Keratinocyte (primary cell): ENCODE data around the gene KDM3A.

Experiments
- EZH2 ChIP-seq: IDR thresholded peaks from one replicate; pipeline ENCODE4 v1.6.1; 2012; ENCODE audit warnings: inconsistent platforms, mild to moderate bottlenecking, low read length, moderate library complexity
- TF ChIP-seq, protein P1 (sequence below), 3 experiments: IDR thresholded peaks in 1 of 3; conservative IDR thresholded peaks in 1 of 3; optimal IDR thresholded peaks in 1 of 3; 2 replicates in 2 of 3; 3 replicates in 1 of 3; pipeline versions ENCODE3 to v1.5.1; 2011; ENCODE audit warnings: low read length in 3 of 3, mild to moderate bottlenecking in 3 of 3, moderate library complexity in 2 of 3, control low read depth in 1 of 3, inconsistent platforms in 1 of 3; ENCODE audit not compliant: insufficient read depth in 2 of 3; ENCODE audit errors: extremely low read depth in 1 of 3

DNA sequence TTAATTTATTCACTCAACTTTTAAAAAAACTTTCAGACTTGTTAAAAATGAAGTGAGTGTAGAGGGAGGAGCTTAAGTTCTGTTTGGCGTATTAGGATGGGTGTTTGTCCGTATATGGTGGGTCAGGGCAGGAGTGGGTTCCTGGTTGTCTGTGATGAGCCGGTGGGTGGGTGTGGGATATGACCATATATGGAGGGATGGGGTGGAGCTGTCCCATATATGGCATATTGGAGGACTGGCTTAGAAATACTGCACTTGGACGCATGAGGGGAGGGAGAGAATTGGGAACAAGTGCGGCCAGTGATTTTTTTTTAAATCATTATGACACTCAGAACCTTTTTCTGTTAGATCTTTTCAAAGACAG, 1.5 kb downstream of the KDM3A start:
- TF ChIP-seq, protein P1, sequence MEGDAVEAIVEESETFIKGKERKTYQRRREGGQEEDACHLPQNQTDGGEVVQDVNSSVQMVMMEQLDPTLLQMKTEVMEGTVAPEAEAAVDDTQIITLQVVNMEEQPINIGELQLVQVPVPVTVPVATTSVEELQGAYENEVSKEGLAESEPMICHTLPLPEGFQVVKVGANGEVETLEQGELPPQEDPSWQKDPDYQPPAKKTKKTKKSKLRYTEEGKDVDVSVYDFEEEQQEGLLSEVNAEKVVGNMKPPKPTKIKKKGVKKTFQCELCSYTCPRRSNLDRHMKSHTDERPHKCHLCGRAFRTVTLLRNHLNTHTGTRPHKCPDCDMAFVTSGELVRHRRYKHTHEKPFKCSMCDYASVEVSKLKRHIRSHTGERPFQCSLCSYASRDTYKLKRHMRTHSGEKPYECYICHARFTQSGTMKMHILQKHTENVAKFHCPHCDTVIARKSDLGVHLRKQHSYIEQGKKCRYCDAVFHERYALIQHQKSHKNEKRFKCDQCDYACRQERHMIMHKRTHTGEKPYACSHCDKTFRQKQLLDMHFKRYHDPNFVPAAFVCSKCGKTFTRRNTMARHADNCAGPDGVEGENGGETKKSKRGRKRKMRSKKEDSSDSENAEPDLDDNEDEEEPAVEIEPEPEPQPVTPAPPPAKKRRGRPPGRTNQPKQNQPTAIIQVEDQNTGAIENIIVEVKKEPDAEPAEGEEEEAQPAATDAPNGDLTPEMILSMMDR (optimal IDR thresholded peaks at IDR 0.05 in 1 of 3, IDR thresholded peaks at IDR 0.05 in 1 of 3, conservative IDR thresholded peaks at IDR 0.05 in 1 of 3; ENCODE audit: extremely low read depth in 1 of 3, insufficient read depth in 2 of 3, low read length in 3 of 3), result no peak
- no peak for TF ChIP-seq EZH2
